GM12891 (cell line): Measurements from ENCODE around the gene NFATC1.

ENCODE experiments used
- POLR2A ChIP-seq: IDR thresholded peaks from 2 replicates; pipeline ENCODE4 v1.6.1; 2011; ENCODE audit warnings: low read depth, low read length, control low read depth
- TAF1 ChIP-seq: IDR thresholded peaks from 2 replicates; pipeline ENCODE4 v1.6.1; 2011; ENCODE audit warnings: low read depth, low read length, control low read depth

DNA sequence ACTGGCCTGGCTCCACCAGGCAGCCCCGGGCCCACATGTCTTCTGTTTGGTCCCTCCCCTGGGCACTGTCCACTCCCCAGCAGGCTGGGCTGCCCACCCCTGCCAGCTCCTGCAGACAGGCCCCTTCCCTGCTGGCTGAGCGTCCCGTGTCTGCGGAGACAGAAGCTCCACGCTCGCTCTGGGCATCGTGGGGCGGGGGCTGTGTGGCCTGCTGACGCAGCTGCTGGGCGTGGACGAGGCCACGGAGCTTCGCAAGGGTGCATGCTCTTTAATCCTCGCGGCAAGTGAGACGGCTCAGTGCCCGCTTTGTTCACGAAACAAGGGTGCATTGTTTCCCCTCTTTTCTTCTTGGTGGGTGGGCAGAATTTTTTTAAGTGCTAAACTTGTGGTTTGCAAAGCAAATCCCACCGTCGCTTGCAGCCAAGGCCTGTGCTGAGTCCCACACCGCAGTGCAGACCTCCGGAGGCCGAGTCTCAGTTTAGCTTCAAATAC is 151.1 kb downstream of the NFATC1 start:
- no peak for TF ChIP-seq TAF1
- TF ChIP-seq POLR2A = no peak
